Neural cell (in vitro differentiated cells): ENCODE data around the gene PLXNC1.

Source experiments
- CTCF ChIP-seq: fragments of 450-650 bp; IDR thresholded peaks from 2 replicates; pipeline ENCODE4 v1.5.1; 2014; ENCODE audit warnings: antibody characterized with exemption, mild to moderate bottlenecking, moderate library complexity; ENCODE audit not compliant: poor library complexity, severe bottlenecking
- EP300 ChIP-seq: fragments of 450-650 bp; conservative IDR thresholded peaks from 2 replicates; pipeline ENCODE4 v1.6.1; 2014; ENCODE audit warnings: antibody characterized with exemption, mild to moderate bottlenecking, moderate library complexity; ENCODE audit not compliant: poor library complexity, severe bottlenecking
- EZH2 ChIP-seq: fragments of 200-600, 300-800 bp; shearing (Covaris generic), sonication (generic); IDR thresholded peaks from 2 replicates; pipeline ENCODE4 v1.6.1; 2014; ENCODE audit warnings: antibody characterized with exemption, low read length, borderline replicate concordance, mild to moderate bottlenecking; ENCODE audit not compliant: insufficient read depth, poor library complexity, severe bottlenecking
- MXI1 ChIP-seq: fragments of 450-650 bp; conservative IDR thresholded peaks from 2 replicates; pipeline ENCODE4 v1.6.1; 2014; ENCODE audit warnings: antibody characterized with exemption, mild to moderate bottlenecking; ENCODE audit not compliant: poor library complexity, severe bottlenecking
- POLR2AphosphoS5 ChIP-seq: IDR thresholded peaks from 2 replicates; pipeline ENCODE4 v1.6.1; 2012
- RAD21 ChIP-seq: fragments of 450-650 bp; conservative IDR thresholded peaks from 2 replicates; pipeline ENCODE4 v1.6.1; 2014; ENCODE audit warnings: antibody characterized with exemption, mild to moderate bottlenecking, moderate library complexity
- REST ChIP-seq: IDR thresholded peaks from 2 replicates; pipeline ENCODE4 v1.6.1; 2012; ENCODE audit warnings: borderline replicate concordance
- TAF1 ChIP-seq: IDR thresholded peaks from 2 replicates; pipeline ENCODE4 v1.6.1; 2012; ENCODE audit warnings: low read depth

- TF ChIP-seq CTCF (no peak), EP300 (no peak), EZH2 (no peak), TAF1 (no peak), POLR2AphosphoS5 (no peak), RAD21 (no peak), REST (no peak), MXI1 (no peak)
Measured at GRCh38 chr12:94305130-94305957, 157.0 kb downstream of the PLXNC1 start.
